Measurements from ENCODE around the gene IGFBP5.

IGFBP5 gene, protein sequence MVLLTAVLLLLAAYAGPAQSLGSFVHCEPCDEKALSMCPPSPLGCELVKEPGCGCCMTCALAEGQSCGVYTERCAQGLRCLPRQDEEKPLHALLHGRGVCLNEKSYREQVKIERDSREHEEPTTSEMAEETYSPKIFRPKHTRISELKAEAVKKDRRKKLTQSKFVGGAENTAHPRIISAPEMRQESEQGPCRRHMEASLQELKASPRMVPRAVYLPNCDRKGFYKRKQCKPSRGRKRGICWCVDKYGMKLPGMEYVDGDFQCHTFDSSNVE

DNA sequence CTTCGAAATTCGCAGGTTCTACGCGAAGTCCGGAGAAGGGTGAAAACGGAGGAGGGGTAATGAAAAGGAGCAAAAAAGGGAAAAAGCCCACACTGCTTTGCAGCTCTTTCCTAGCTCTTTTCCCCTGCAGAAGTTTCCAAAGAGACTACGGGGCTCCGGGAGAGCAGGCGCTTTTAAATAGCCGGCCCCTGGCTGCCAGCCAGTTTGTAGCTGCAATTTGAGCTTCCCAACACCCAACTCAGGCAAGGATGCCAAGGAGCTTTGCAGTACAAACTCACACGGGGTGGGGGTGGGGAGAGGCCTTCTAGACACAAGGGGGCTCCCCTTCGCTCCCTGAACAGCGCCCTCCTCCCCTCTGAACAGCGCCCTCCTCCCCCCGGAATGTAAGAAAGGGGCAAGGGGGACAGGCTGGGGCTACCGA is at the start of gene IGFBP5:
TSS of gene IGFBP5 (minus strand) at position 149 of the 421 bp plus-strand sequence. CDS start 774 bp downstream, outside the sequence.
- DNase-seq (ENCODE audit: low spot score), result peak; percentile 60

DNA sequence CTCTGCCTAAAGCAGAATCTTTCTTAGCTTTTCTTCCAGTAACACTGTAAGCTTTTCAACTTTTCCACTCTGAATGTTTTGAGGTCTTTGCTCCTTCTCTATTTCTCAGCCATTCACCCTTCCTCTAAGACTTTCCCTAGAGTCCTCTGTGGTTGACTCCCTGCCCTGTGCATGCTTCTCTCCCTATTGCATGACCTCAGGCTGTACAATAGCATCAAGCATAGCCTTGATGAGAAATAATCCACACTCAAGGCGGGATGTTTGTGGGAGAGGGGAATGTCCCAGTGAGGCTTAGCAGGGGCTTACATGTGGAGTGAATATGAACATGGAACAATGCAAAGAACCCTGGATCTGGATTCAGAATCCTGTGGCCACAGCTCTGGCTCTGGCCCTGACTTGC is 48.4 kb upstream of the IGFBP5 start:
- no peak for DNase-seq (ENCODE audit: low spot score)

DNA sequence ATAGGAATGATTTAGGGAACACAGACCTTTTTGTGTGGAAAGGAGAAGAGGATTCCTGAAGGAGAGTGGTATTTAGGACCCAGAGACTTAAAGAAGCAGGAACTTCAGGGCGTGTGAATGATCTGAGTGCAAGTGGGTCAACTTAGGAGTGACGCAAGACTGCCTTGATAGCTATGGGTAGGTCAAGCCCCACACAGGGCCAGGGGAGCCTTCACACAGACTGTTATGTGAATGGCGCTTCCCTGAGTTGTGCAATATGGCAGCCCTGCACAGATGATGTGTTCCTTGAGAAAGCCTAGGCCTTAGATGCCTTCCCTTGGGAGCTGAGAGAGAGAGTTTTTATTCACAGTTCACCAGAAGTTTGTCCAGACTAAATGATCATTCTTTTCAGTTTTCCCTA is 47.1 kb upstream of the IGFBP5 start:
- DNase-seq (ENCODE audit: low spot score), result no peak

DNA sequence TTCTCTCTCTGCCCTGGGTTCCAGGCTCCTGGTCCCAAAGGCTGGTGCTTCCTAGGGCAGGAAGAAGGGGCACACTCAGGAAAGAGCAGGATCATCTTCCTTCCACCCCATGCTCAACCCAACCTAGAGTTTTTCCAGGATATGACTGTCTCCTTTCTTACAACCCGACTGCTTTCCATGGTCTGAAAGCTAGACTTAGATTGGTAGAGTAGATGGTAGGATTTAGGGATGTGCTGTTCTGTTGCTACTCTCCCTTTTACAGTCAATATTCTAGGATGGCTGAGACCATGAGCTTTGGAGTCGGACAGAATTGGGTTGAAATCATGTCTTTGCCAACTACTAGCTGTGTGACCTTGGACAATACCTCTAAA is 45.9 kb upstream of the IGFBP5 start:
- DNase-seq (ENCODE audit: low spot score), result no peak

DNA sequence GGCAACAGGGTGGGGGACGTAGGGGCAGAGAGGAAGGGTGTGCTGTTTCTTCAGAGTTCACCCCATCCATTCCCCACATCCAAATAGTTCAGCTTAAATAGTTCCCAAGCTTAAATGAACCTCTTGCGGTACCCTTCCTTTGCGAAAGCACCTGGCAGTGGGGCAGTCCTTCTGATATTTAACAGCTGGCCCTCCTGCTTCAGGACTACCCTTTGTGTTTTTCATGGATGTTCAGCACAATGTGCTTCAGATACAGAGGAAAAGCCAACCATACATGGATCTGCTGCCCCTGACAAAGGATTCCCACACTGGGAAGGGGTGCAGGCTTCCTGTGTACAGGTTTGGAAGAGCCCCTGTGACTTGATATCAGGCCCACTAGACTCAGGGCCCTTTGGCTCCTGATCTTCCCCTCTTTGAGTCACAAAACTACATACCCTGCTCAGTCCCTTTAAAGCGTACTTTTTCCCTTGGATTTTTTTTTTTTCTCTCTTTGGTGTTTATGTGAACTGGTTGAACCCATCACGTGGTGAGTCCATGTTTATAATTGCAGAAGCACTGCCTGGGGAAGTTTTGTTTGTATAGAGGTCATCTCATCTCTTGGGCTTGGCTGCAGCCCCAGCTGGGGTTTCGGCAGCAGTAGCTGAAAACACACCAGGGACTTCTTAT is 45.3 kb upstream of the IGFBP5 start:
- DNase-seq (ENCODE audit: low spot score), result no peak

DNA sequence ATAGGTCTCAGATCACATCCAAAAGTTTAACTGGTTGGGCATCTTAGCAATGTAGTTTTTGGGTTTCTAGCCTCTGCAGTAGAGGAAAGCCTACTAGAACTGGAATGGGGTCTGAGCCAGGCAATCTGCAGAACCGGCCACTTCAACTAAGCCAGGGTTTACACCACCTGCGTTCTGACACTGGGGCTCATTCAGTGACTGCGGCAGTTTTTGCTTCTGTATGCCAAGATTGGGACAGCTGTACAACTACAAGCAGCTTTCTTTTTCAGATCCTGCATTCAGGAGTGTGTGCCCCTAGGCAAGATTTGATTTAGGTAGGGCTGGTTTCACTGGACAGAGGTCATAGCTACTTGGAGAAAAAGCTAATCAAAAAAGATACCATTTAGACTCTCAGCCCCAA is 43.7 kb upstream of the IGFBP5 start:
- no peak for DNase-seq (ENCODE audit: low spot score)

DNA sequence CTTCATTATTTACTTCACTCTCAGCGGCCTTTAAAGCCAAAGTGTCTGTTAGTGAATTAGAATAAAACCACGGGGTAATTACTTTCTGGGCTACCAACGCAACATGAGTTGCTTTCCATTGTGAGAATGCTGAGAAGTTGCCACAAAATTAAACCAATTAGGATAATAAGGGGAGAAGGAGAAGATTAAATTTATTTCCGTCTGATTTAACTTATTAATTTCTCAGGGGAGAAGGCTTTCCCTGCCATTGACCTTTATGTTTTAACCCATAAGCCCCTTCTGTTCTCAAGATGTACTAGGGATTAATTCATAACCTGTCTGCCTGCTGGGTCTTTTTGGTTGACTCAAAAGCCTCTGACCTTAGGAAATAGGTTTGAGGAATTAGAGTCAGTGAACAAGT is 42.3 kb upstream of the IGFBP5 start:
- no peak for DNase-seq (ENCODE audit: low spot score)

DNA sequence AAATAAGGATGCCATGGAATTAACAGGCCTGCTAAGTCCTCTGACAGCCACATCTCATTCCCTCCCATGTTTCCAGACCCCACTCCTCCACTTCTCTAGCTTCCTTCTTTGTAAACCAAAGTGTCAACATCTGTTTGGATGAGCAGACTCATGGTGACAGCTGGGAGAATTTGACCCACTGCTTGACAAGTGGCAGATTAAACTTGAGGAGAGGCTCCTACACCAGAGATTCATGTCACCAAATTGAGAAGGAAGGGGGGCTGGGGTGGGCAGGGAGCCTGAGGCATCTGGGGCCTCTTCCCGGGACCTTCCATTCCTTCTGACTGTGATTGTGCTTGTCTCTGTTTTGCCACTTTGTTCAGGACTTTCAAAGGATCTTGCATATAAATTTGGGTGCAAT is 41.0 kb upstream of the IGFBP5 start:
- no peak for DNase-seq (ENCODE audit: low spot score)

DNA sequence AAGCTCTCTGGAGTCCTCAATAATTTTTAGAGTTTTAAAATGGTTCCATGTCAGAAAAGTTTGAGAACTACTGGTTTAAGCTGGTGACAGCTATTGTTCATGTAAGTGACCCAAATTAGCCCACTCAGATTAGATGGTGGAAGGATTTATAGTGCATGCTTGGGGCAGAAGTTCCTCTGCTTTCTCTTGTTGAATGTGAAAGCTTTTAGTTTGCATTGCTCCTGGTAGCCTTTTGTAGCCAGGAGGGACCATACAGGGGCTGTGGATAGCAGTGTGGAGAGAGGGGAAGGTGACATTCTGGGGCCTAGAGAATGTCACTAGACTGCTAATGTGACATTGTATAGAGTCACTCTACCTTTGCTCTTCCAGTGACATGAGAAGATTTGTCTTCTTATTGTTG is 40.3 kb upstream of the IGFBP5 start:
- no peak for DNase-seq (ENCODE audit: low spot score)

DNA sequence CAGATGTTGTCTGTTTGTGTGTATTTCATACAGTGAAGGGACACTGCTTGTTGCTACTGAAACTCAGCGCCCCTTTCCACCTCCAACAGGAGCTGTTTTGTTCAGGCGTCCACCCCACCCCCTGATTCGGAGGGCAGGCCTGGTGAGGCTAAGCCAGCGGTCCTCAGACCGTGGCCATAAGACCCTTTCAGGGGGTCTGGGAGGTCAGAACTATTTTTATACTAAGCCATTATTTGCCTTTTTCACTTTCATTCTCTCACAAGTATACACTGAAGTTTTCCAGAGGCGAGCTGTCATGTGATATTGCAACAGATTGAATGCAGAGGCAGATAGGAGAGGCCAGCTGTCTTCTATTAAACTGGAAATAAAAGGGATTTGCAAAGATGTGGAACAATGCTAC is 39.7 kb upstream of the IGFBP5 start:
- DNase-seq (ENCODE audit: low spot score), result no peak

DNA sequence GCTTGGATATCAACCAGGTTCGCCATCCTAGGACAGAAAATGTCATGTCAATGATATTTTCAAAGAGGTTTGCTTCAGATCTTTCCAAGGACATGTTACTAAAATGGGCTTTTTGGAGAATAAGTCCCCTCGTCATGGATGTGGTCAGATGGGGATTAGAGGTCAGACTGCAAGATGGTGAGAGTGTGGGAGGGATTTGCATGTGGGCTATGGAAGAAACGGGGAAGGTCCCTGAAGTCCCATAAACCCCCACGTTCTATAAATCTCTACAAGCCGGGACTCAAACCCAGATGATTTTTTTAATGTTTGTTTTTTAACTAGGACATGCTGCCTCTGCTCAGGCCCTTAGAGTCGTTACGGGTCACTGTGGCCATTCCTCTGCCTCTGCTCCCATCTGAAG is 37.7 kb upstream of the IGFBP5 start:
- DNase-seq (ENCODE audit: low spot score), result no peak

DNA sequence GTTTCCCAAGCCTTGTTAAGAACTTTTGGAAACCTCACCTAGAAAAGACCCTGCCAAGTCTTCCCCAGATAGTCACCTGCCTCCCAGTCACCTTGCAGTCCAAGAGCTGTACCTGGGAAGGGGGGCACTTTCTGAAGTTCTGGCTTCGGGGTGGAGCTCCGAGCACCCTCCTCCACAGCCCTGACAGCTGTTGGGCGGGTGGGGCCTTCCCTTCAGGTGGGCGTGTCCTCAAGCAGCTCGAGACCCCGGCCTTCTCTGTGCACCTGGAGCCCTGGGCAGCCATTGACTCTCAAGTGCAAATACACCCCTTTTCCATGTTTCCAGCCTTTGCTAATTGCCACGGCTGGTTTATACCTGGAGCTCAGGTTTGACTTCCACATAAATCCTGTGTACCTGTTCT is 37.0 kb upstream of the IGFBP5 start:
- DNase-seq (ENCODE audit: low spot score), result no peak

DNA sequence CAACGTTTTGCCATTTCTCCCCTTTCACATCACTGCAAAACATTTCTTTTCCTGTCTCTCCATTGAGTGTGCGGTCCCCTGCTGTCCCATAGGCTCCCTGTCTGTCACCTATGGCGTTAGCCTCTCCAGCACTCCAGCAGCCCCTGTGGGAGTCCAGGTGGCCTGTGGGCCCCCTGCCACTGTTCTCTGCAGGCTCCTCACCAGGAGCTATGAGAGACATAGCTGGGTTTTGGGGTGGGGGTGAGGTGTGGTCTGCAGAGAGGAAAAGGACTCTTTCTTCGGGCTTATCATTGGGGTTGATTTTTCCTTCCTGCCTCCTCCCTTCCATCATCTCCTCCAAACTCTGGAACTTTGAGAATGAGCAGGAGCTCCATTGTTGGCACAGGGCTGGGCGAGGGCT is 36.1 kb upstream of the IGFBP5 start:
- DNase-seq (ENCODE audit: low spot score), result no peak

DNA sequence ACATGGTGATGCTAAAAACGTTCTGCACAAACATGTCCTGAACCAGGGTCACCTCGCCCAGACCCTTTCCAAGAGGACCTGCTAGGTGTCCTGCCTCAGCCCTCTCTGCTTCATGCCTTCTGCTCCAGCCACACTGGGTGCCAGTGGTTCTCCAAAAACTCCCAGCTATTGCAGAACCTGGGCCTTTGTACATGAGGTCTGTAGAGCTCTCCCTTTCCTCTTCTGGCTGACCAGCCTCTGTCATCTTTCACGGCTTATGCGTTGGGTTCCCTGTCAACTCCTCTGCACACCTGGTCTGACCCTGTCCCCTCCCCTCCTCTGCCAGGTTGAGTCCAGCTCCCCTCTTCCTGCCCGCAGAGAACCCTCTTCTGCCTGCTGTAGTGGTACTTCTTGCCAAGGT is 35.5 kb upstream of the IGFBP5 start:
- DNase-seq (ENCODE audit: low spot score), result no peak

DNA sequence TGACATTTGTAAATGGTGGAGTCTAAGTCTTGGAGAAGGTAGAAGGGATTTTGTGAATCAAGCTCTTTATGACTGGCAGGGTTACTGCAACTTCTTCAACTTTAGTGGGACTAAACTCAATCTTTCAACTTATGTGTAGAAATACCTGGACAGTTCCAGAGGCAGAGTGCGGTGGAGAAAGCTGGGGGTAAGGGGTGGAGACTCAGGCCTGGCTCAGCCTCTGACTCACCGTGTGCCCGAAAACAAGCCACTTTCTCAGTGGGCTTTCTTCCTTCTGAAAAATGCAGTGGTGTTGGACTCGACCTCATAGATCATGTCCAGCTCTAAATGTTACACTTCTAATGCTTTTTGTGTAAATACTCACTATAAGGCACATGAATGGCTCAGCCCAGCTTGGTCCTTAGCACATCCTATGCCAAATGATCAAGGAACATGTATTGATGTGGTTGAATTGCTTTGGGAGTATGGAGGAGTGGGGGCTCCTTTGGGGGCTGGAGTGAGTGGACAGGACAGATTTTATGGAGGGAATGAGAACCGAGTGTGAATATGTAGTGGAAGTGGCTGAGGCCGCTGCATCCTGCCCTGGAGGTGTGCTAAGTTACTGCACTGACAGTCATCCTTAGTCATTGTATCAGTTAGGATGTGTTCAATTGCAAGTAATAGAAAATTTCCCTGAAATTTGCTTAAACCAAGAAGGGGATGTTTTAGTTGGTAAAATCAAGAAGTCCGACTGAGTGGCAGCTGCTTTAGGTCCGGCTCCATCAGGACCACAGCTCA is 32.2 kb upstream of the IGFBP5 start:
- DNase-seq (ENCODE audit: low spot score), result no peak

DNA sequence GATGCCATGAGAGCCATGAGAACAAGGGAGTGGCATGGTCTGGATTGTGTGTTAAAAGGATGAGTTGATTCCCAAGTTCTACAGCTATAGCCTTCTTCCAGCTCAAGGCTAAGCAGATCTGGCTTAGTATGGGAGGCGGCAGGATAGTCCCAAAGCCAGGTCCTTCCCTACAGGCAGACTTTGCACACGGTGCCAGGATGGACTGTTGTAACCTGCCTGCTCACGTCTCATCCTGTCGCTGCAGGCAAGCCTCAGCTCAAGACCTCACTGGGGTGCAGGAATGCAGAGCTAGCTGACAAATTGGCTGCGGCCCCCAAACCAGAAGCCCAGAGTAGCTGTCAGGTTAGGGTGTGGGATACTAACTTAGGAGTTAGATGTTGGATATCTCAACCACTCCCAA is 28.8 kb upstream of the IGFBP5 start:
- no peak for DNase-seq (ENCODE audit: low spot score)

DNA sequence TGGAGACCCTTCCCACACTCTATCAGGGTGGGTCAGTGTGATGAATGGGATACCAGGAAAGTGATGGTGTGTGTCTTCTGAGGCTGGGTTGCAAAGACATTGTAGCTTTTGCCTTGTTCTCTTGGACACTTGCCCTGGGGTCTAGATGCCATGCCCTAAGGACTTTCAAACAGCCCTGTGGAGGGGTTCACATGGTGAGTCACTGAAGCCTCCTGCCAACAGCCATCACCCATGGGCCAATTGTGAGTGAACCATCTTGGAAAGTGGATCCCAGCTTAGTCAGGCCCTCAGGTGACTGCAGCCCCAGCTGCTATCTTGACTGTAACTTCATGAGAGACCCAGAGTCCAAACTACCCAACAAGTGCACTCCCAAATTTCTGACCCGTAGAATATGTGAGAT is 25.8 kb upstream of the IGFBP5 start:
- DNase-seq (ENCODE audit: low spot score), result no peak

DNA sequence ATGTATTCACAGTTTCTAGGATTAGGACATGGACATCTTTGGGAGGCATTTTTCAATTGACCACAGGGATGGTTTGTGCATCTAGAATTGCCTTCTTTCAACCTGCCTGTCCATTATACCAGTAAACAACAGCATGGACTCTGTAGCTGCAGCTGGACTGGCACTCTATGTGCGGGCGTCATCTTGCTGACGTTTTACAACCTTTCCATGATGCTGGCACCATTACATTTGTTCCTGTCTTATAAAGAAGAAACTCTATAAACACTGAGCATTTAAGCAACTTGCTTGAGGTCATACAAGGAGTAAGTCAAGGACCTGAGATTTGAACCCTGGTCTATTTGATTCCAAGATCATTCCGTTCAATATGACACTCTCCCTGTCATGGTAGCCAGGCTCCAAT is 25.4 kb upstream of the IGFBP5 start:
- DNase-seq (ENCODE audit: low spot score), result no peak

DNA sequence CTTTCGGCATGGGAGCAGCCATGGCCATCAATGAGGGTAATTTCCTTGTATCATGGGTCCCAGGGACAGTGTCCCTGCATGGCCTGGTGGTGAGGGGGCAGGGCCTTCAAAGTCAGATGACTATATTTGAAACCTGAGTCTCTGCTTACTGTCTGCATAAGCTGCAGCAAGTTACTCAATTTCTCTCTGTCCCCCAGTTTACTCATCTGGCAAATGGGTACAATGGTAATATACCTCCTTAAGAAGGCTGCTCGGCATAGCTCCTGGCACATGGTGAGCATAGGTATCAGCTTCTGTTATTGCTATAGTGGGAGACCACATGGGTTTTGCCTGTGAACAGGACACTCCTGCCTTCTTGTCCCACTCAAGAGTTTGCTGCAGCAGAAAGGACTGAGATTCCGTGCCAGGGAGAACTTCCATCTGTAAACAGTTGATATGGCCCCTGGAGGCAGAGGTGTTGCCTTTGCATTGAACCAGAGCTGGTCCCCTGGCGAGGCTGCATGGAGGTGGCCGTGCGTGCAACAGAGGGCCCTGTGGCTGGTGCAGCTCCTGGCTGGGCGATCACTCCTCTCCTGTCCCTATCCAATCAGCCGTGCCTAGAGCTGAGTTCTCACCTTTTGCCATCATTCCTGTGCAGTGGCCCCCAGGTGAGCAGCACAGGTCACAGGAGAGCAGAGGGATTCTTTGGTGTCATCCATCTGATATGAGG is 22.7 kb upstream of the IGFBP5 start:
- DNase-seq (ENCODE audit: low spot score), result no peak

DNA sequence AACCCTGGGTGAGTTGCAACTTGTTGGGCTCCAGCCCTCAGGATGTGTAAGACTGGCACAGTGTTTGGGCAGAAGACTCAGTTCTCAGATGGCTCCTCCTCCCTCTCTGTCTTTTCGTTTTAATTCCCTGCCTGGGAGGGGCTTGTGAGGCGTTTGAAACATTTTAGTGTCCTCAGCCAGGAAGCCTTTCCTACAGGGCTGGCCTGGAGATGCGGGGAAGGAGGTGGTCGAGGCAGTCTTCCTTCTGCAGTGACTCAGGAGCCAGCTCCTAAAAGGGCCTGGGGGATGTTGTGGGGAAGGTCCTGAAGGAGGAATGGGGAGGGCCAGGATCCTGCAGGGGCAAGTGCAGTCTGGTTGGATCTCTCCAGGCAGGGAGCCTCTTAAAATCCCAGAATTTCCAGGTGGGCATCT is 22.1 kb upstream of the IGFBP5 start:
- no peak for DNase-seq (ENCODE audit: low spot score)

DNA sequence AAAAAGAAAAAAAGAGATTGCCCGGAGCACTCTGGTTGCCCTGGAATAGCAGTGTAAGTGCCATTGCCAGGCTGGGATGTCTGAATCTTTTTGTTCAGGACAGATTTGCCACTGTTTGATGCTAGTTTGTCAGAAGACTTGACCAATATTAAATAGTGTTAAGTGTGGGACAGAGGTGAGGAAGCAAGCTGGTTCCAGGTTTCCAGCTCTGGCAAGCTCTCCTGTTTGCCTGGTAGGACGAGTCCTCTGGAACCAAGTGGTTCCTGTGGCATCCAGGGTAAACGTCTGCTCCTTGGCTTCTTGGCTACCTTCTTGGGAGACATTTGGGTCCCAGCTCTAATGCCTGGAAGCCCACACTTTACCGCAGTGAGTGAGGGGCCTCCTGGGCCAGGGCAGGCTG is 20.8 kb upstream of the IGFBP5 start:
- DNase-seq (ENCODE audit: low spot score), result no peak

DNA sequence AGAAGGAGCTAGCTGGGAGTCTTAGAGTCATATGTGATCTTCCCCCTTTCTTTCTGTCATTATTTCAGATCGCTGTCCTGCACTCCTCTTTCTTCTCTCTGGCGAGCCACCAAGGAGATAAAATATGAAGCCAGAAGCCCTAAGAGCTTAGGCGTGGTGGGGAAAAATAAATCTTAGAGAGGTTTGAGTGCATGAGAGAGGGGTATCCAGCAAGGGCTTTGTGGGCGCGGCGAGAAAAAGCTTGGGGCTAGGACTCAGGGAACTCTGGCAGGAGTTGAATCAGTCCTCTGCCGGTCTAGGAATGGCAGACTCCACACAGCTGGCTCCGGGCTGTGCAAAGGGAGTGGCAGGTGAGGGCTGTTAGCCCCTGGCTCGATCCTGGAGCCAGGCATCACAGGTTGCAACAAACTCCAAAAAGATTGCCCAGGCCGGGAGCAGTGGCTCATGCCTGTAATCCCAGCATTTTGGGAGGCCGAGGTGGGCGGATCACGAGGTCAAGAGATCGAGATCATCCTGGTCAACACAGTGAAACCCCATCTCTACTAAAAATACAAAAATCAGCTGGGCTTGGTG is 20.1 kb upstream of the IGFBP5 start:
- DNase-seq (ENCODE audit: low spot score), result no peak

All from kidney tubule cell (primary cell).